ENCODE measurements around the gene SLC25A42. TPM values are rescaled to one million over a fixed set of nuclear protein-coding genes. Genes with fewer than 3 reads are reported as not detected.

Gene SLC25A42
- total RNA-seq, 3 donors from 2014 or later = 9.4 to 11.7 (median 9.8) TPM

DNA sequence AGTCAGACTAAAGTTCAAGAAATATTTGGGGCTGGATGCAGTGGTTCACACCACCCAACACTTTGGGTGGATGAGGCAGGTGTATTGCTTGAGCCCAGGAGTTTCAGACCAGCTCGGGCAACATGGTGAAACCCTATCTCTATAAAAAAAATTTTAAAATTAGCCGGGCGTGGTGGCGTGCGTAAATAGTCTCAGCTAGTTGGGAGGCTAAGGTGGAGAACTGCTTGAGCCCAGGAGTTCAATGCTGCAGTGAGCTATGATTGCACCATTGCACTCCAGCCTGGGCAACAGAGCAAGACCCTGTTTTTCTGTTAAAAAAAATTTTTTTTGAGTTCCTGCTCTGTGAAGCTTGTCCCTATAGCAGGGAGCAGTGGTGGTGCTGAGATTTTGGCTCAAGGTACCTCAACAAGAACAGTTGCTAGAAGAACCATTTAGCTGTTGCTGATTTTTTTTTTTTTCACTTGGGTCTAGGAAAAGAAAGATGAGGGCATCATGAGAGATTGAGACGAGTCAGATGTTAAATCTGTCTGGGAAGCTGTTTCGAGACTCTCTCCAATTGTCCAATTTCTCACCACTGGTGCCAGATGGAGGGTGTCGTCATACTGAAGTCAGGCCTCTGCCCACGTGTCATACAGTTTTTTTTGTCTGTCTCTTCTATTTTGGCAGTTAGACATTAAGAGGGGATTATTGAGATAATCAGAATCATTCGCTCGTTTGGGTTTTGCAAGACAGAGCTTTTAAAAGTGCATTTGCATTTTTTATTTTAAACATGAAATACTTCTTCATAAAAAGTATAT is 3.7 kb downstream of the SLC25A42 start:
- no peaks in the 10 kb centered on the region for H3K36me3 ChIP-seq (ENCODE audit: low read depth)
- H3K4me3 ChIP-seq = no peak overlapping the region
- DNase-seq (no peak), ATAC-seq (no peak)
- H3K9me3 ChIP-seq = no peaks in the 10 kb centered on the region
- TF ChIP-seq, protein P1, sequence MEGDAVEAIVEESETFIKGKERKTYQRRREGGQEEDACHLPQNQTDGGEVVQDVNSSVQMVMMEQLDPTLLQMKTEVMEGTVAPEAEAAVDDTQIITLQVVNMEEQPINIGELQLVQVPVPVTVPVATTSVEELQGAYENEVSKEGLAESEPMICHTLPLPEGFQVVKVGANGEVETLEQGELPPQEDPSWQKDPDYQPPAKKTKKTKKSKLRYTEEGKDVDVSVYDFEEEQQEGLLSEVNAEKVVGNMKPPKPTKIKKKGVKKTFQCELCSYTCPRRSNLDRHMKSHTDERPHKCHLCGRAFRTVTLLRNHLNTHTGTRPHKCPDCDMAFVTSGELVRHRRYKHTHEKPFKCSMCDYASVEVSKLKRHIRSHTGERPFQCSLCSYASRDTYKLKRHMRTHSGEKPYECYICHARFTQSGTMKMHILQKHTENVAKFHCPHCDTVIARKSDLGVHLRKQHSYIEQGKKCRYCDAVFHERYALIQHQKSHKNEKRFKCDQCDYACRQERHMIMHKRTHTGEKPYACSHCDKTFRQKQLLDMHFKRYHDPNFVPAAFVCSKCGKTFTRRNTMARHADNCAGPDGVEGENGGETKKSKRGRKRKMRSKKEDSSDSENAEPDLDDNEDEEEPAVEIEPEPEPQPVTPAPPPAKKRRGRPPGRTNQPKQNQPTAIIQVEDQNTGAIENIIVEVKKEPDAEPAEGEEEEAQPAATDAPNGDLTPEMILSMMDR (IDR thresholded peaks at IDR 0.05) = no peak
- intact Hi-C loops (cut with DNase I, micrococcal nuclease) = no loop called here
- peaks cover 19% of the 10 kb centered on the region for H3K4me1 ChIP-seq (ENCODE audit: low read depth)

DNA sequence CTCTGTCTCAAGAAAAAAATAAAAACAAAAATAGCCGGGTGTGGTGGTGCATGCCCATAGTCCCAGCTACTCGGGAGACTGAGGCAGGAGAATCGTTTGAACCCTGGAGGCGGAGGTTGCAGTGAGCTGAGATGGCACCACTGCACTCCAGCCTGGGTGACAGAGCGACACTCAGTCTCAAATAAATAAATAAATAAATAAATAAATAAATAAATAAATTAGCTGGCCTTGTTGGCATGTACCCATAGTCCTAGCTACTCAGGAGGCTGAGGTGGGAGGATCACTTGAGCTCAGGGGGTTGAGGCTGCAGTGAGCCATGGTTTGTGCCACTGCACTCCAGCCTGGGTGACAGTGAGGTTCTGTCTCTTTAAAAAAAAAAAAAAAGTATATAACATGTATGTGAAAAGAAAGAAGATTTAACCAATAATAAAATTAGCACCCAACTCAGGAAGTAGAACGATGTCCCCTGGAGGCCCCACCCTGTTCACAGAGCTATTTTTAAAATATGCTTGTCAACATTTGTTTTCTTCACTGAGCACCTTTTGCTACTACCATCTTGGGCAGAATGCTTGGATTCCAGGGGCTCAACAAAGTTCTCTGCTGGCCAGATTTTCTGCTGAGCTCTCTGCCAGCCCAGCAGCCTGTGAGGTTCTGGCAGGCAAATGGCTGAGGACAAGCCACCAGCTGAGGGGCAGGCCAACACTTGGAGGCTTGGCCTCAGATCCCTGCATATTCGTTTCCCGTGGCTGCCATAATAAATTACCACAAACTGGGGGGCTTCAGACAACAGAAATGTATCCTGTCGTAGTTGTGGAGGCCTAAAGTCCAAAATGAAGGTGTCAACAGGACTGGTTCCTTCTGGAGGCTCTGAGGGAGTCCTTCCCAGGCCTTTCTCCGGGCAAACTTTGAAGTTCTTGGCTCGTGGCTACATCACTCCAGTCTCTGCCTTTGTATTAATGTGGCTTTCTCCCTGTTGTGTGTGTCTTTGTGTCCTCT is 5.2 kb downstream of the SLC25A42 start:
- no peak for ATAC-seq
- intact Hi-C loops (cut with DNase I, micrococcal nuclease) = no loop called here

DNA sequence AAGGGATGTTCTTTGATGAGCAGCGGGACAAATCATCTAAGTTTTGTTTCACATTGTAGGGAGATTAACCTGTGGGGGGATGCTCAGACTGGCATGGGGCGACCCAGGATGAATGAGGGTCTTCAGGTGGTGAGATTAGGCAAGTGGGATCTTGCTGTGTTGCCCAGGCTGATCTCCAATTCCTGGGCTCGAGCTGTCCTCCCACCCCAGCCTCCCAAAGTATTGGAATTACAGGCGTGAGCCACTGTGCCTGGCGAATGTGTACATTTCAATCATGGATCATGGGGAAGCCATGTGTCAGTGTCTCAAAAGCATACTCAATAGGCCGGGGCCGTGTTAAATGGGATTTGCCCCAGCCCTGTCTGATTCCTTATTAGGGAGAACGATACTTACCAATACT is 8.1 kb downstream of the SLC25A42 start:
- Histone ChIP-seq H3K9me3 (no peaks in the 10 kb centered on the region), H3K4me3 (no peak overlapping the region), H3K4me1 (ENCODE audit: low read depth) (peaks cover 8% of the 10 kb centered on the region), H3K36me3 (ENCODE audit: low read depth) (no peaks in the 10 kb centered on the region)
- DNase-seq (no peak), ATAC-seq (no peak)
- intact Hi-C loops (cut with DNase I, micrococcal nuclease) = no loop called here
- TF ChIP-seq, protein P1 (IDR thresholded peaks at IDR 0.05) = no peak

More for the DNA sequence above, 5.2 kb downstream of the SLC25A42 start:
- Histone ChIP-seq H3K4me1 (ENCODE audit: low read depth) (peaks cover 20% of the 10 kb centered on the region), H3K9me3 (no peaks in the 10 kb centered on the region), H3K4me3 (no peak overlapping the region), H3K36me3 (ENCODE audit: low read depth) (no peaks in the 10 kb centered on the region)
- TF ChIP-seq, protein P1 (IDR thresholded peaks at IDR 0.05) = no peak
- no peak for DNase-seq

DNA sequence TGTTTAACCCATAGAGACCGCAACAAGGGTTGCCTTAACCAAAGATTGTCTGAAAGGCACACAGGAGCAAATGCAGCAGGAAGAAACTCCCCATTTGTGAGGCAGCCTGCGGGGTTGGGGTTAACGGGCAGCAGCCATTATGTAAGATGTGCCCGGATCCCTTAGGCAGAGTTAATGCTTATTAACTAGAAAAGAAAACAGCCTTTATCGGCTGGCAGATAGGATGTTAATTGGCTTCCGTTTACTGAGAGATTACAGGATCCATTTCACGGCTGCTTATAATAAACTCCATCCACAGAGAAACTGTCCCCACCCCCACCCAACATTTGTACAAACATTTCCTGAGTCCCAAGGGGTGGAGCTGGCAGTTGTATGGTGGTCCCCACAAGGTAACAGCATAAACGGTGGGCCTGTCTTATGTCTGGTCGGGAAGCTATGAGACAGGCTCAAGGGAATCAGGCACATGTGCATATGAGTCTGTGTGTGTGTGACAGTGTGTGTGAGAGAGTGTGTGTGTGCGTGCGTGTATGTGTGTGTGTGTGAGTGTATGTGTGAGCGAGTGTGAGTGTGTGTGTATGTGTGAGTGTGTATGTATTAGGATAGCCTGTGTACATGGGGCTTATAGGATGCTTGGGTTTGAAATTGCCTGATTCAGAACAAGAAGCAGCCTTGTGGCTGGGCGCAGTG is 10.5 kb downstream of the SLC25A42 start:
- intact Hi-C loops (cut with DNase I, micrococcal nuclease) = no loop called here
- Histone ChIP-seq H3K36me3 (ENCODE audit: low read depth) (no peaks in the 10 kb centered on the region), H3K4me1 (ENCODE audit: low read depth) (peaks cover 3% of the 10 kb centered on the region), H3K9me3 (no peaks in the 10 kb centered on the region), H3K4me3 (no peak overlapping the region)
- DNase-seq (no peak), ATAC-seq (no peak)
- TF ChIP-seq, protein P1 (IDR thresholded peaks at IDR 0.05) = no peak

DNA sequence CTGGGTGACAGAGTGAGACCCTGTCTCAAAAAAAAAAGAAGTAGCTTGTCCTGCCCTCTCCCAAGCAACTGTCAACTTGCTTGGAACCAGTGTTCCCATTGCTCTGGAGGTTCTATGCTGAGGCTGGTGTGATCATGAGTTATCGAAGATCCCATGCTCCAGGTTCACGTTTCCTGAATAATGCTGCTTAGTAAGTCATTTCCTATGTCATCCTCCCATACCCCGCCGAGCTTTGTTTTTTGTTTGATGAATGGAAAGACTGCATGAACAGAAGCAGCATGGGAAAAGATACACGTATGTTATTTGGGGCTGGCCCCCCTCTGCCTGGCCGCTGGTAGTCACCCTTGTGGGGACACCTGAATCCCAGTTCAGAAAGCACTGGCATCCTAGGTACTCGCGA is 11.3 kb downstream of the SLC25A42 start:
- Histone ChIP-seq H3K4me1 (ENCODE audit: low read depth) (peaks cover 3% of the 10 kb centered on the region), H3K4me3 (no peak overlapping the region), H3K36me3 (ENCODE audit: low read depth) (no peaks in the 10 kb centered on the region), H3K9me3 (no peaks in the 10 kb centered on the region)
- ATAC-seq (no peak), DNase-seq (no peak)
- TF ChIP-seq, protein P1 (IDR thresholded peaks at IDR 0.05) = no peak
- intact Hi-C loops (cut with DNase I, micrococcal nuclease) = no loop called here
